Measurements from ENCODE around the gene LIPM. TPM values are rescaled to one million over a fixed set of nuclear protein-coding genes. Genes with fewer than 3 reads are reported as not detected.
"Not testable (repeated sequence)": the region's sequence is repeated elsewhere in the genome, so short reads cannot be mapped to it uniquely, and the experiment has no call there.

The LIPM gene
- total RNA-seq, 1 experiment from 2014 or later: not detected

DNA sequence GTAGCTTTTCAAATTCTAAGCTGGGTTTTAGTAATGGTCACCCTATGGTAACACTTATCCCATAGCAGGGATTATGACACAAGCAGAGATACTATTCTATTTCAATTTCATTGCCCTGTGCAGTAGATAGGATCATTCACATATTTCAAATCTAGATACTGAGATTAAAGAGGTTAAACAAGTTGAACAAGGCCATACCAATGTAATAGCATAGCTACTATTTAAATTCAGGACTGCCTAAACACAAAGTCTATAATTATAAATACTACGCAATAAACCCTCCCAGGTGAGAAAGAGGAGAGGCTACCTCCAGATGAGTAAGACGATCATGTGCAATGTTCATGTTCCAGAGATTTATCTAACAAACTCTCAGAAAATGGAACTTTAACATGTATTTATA, 1.1 kb downstream of the LIPM start:
- no peak for DNase-seq (ENCODE audit: low read depth)

- DNase-seq (ENCODE audit: low read depth): no peak
Measured at GRCh38 chr10:88804083-88804812, 1.7 kb downstream of the LIPM start.

DNA sequence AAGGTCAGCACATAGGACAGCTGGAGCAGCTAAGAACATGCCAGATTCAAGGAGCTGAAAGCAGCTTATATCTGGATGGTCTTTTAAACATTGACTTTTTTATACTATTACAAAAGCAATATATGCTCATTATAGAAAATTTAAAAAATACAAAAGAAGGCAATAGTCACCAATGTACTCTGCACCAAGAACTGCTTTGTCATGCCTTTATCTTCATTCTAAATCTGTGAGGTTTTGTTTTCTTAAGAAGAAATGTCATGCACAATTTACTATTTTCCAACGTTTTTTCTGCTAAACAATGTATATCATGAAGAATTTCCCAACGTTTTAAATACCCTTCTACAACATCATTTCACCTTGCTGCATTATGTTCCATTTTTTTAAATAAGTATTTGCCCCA, 2.8 kb downstream of the LIPM start:
- DNase-seq (ENCODE audit: low read depth): no peak

DNA sequence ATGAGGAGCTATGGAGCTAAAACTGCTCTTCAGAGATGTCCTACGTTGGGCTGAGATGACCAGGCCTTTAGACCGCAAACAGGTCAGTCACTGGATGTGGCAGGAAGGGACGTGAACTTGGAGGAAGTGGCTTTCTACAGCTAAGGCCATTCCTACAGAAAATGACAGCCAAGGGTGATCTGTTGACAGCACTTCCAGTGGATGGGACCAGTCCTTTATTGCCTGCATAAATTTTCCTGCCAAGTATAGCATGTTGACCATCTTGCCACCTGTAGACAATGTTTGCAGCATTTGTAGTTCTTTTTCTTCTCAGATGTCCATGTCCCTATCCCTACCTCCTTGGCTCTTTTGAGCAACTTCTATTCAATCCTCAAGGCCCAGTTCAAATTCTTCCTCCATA, 3.4 kb downstream of the LIPM start:
- DNase-seq (ENCODE audit: low read depth): no peak

DNA sequence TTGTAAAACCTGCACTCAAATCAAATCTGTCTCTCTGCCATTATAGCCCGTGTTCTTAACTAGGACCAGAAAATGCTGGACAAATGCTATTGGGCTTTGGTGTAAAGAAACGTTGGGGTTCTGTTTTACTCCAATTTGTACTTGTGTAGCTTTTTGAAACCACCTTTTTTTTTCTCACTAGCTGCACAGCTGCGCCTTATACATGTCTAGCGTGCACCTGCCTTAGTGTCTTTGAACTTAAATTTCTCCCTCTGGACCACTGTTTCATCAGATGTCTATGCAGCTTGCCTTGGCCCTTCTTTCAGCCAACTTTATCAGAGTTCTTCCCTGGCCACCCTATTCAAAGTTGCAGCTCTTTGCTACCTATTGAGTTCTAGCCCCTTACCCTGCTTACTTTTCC, 7.1 kb downstream of the LIPM start:
- no peak for DNase-seq (ENCODE audit: low read depth)

GRCh38 chr10:88810196-88810961, 7.8 kb downstream of the LIPM start:
- DNase-seq (ENCODE audit: low read depth): peak; percentile 51

DNA sequence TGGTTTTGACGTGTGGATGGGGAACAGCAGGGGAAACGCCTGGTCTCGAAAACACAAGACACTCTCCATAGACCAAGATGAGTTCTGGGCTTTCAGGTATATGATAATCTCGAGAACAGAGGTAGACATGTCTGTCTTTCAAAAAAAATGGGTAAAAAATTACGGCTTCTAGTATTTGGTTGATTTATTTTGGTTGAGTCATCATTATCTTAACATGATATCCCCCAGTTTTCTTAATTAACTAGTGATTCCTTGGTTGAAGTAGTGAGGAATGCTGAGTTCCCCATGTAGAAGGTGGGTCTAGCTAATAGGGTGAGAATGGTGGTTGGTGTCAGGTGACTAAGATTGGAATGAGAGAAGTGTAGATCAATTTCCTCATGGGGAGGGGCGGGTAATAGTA, 10.7 kb downstream of the LIPM start:
- DNase-seq (ENCODE audit: low read depth): no peak

- DNase-seq (ENCODE audit: low read depth): peak; percentile 46
Measured at GRCh38 chr10:88819290-88819689, 16.8 kb downstream of the LIPM start.

GRCh38 chr10:88820748-88821401, 18.3 kb downstream of the LIPM start:
- DNase-seq (ENCODE audit: low read depth): peak; percentile 8

- DNase-seq (ENCODE audit: low read depth): no peak
Measured at GRCh38 chr10:88826388-88826787, 23.9 kb downstream of the LIPM start.

DNA sequence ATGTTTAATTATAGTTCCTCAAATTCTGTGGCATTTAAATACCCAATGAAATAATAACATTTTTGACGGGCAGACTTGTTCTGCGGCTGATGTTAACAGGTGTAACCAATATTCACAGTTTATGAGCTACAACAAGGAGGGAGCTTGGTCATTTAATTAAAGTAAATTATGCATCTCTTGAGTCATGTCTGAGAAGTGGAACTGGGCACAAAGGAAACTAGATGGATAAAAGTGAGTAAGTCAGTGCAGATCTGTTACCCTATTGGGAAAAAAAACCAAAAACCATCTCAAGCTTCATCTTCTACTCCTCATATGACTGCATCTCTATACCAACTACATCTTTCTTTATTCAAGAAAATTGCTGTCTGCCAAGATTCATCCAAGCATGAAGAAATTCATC, 25.1 kb downstream of the LIPM start:
- no peak for DNase-seq (ENCODE audit: low read depth)

DNA sequence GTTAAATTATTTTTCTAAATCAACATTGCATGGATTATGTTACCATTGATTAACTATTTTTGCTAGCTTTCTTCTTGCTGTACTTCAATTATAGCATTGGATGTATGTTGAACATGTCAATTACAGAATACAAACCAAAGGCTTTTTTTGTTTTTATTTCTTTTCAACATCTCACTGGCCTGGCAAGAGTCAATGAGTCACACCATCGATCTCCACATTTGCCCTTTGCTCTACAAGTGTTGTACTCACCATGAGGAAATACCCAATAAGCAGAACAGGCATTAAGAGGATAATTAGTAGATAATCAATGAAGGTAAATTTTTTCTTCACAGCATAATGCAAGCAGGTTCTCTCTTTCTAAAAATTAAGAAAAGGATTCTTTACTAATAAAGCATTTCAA, 25.8 kb downstream of the LIPM start:
- no peak for DNase-seq (ENCODE audit: low read depth)

DNA sequence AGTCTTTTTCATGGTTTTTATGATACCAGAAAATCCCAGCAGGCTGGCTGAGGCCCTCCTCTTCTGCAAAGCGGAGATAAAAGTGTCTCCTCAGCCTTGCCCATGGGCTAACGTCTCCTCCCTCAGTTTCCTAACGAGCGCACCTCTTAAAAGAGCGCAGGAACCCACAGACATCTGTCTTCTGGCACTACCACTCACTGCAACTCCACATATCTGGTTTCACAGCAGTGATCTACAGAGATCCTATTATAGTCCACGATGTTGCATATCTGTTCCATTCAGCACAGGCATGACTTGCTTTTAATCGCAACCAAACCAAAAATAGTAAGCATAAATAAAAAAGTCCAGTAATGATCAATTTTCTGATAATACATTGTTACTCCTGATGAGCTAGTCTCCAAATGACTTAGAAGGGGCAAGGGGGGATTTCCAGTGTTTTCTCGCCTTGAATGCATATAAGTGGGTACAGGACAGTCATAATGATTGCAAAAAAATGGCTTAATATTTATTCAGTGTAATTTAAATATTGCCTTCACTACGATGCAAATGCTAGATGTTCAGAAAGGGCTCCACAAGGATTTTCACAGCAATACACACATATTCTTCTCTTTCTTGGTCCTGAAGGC, 28.2 kb downstream of the LIPM start:
- DNase-seq (ENCODE audit: low read depth): no peak

DNA sequence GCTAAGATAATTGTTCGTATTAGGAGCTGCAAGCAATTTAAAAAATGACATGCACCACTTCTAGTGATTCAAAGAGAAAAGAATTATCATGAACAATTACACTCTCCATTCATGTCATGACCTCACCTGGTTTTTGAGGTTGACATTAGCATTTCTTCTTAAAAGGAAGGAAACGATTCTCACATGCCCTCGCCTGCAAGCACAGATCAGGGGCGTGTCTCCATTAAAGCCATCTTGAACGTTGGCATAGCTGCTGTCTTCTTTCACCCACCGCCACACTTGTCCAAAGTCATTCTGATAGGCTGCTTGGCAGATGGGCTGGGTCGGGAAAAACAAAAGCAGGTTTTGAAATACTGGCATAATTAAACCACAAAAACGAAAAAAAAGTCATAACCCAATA, 29.2 kb downstream of the LIPM start:
- DNase-seq (ENCODE audit: low read depth): no peak

GRCh38 chr10:88832376-88832775, 29.8 kb downstream of the LIPM start:
- no peak for DNase-seq (ENCODE audit: low read depth)

- DNase-seq (ENCODE audit: low read depth): no peak
Measured at GRCh38 chr10:88833156-88833555, 30.6 kb downstream of the LIPM start.

DNA sequence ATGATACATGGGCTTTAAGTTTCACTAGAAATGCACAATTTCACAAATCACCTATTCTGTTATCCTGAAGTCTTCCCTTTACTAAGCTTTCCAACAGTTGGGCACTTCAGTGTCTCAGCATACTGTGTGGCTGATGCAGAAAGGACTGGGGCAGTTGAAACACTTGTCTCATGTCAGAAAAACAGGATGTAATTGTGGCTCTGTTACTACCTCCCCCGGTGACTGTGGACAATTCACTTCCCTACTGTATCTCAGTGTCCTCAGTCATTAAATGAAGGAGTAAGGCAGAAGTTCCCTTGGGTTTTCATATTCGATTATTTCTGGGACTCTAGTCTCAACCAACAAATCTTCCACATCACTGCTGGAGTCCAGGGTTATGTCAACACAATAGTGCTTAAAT, 31.2 kb downstream of the LIPM start:
- no peak for DNase-seq (ENCODE audit: low read depth)

DNA sequence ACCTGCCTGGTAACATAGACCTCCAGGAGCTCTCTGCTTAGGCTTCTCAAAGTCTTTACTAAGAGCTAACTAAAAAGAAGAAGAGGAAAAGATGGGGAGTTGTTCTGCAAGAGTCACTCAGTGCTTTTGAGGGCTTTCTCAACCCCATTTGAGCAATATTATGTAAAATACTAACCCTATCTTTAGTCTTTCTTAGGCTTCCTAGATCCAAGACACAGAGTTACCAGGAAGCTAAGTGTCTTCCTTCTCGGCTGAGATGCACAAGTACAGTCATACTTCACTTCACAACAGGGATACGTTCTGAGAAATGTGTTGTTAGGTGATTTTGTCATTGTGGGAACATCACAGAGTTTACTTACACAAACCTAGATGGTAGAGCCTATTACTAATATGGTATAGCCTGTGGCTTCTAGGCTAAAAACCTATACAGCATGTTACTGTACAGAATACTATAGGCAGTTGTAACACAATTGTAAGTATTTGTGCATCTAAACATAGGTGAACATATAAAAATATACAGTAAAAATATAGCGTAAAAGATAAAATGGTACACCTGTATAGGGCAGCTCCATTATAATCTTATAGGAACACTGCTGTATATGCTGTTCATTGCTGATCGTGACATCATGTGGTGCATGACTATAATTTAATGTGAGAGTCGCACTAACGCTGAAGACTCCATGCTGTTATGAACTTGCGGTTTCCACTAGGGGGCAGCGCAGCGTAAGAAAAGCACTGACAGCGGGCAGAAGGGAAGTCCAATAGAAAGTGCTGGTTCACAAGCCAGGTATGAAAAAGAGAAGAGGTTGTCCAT, 32.8 kb downstream of the LIPM start:
- peak; percentile 74 for DNase-seq (ENCODE audit: low read depth)

DNA sequence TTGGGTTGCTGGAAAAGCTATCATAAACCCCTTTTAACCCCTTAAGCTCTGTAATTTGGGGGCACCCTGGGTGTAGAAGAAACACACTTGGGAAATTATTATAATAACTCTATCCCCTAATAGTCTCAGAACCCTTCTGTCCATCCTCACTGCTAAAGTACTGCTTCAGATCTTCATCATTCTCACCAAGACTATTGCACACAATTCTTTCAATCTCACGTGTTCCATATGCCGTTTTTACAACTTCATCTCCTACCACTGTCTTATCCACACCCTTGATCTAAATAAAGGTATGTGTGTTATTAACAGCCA, 33.3 kb downstream of the LIPM start:
- DNase-seq (ENCODE audit: low read depth): no peak

DNA sequence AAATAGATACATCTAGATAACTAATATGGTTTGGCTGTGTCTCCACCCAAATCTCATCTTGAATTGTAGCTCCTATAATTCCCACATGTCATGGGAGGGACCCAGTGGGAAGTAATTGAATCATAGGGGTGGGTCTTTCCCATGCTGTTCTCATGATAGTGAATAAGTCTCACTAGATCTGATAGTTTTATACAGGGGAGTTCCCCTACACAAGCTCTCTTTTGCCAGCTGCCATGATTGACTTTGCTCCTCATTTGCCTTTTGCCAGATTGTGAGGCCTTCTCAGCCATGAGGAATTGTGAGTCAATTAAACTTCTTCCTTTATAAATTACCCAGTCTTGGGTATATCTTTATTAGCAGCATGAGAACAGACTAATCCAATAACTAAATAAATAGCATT, 35.1 kb downstream of the LIPM start:
- not testable (repeated sequence) for DNase-seq (ENCODE audit: low read depth)

DNA sequence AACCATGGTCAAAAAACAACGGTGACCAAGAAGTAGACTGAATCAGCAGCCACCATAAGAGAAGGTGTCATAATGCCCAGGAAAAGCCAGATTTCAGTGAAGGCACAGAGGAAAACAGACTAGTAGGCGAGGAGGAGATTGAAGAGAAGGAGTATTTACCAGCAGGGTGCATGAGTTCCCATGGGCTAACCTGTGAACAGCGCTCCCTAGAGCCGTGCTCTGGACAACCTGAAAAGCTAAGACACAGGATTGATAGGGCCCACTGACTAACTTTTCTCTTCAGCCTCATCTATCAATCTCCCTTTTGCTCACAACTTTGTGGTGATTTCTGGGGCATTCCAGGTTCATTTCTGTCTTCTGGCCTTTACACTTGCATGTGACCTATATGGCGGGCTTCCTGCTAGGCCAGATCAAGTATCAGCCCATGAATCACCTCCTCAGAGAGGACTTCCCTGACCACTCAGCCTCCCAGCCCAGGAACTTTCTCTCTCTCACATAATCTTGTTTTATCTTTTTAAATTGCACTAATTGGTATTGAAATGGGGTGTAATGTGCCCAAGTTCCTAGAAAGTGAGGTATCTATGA, 36.3 kb downstream of the LIPM start:
- DNase-seq (ENCODE audit: low read depth): no peak

Data from RPMI7951 (cell line).